ENCODE measurements around the gene COL4A1. TPM values are rescaled to one million over a fixed set of nuclear protein-coding genes. Genes with fewer than 3 reads are reported as not detected.

COL4A1 gene
- polyA plus RNA-seq, 1 of the 3 experiments (the other 2 are of a cell fraction) = 30.3 TPM

- peak overlapping the region; percentile 80 to 95 for H3K4me3 ChIP-seq (ENCODE audit: low read depth in 2 of 2, low read length in 1 of 2)
- ChIA-PET CTCF (interaction anchor here (0.6 to 4.1 kb wide), 9 partner anchors 10 to 149 kb away, joined by 3 to 15 read pairs (median 3); no protein-coding TSS in a partner anchor), POLR2A (interaction anchor here (0.8 to 2.4 kb wide), 8 partner anchors 35 to 126 kb away, joined by 3 to 10 read pairs (median 3); no protein-coding TSS in a partner anchor)
- H3K4me1 ChIP-seq (ENCODE audit: control insufficient read depth in 1 of 2, insufficient read depth in 2 of 2, low read depth in 1 of 2, low read length in 1 of 2) = peaks cover 36% of the 10 kb centered on the region in 2 experiments; a peak in 3 of 4 replicates
- no peaks in the 10 kb centered on the region for H3K9me3 ChIP-seq
- peak overlapping the region; percentile 98 for H3K4me2 ChIP-seq
- no peak for TF ChIP-seq TAF1 (IDR thresholded peaks at IDR 0.05; ENCODE audit: borderline replicate concordance, low read depth, low read length)
- TF ChIP-seq USF1 (IDR thresholded peaks at IDR 0.05; ENCODE audit: borderline replicate concordance, low read depth) = no peak
- TF ChIP-seq NFIC (IDR thresholded peaks at IDR 0.05; ENCODE audit: borderline replicate concordance) = no peak
- no peak for TF ChIP-seq CHD2 (IDR thresholded peaks at IDR 0.05; ENCODE audit: low read length, partially characterized antibody)
- no peak for TF ChIP-seq USF2 (IDR thresholded peaks at IDR 0.05; ENCODE audit: borderline replicate concordance, low read depth, low read length)
- TF ChIP-seq, protein P1, sequence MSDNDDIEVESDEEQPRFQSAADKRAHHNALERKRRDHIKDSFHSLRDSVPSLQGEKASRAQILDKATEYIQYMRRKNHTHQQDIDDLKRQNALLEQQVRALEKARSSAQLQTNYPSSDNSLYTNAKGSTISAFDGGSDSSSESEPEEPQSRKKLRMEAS (IDR thresholded peaks at IDR 0.05; ENCODE audit: low read depth) = no peak
- peak overlapping the region; percentile 67 for H2AFZ ChIP-seq (ENCODE audit: low read depth)
- peaks cover 10% of the 10 kb centered on the region; the same call in 1 of the 2 replicates for H4K20me1 ChIP-seq (ENCODE audit: insufficient read depth)
- peak overlapping the region; percentile 88 for H3K9ac ChIP-seq
- DNase-seq = peak; percentile 64
- H3K9me2 ChIP-seq = no peaks in the 10 kb centered on the region
- WGBS (ENCODE audit: low lambda C conversion rate) = 6% methylated on average over 25 of the region's 53 CpGs
- peaks cover 2 to 16% of the 10 kb centered on the region in 2 experiments for H3K36me3 ChIP-seq (replicated peaks in 1 of 2; ENCODE audit: control insufficient read depth in 1 of 2, insufficient read depth in 2 of 2, low read length in 1 of 2)
- H3K79me2 ChIP-seq (ENCODE audit: insufficient read depth) = peaks cover 100% of the 10 kb centered on the region
- no peaks in the 10 kb centered on the region for H3K27me3 ChIP-seq (ENCODE audit: insufficient read depth)
- no peaks in the 10 kb centered on the region for H3F3A ChIP-seq (replicated peaks; ENCODE audit: insufficient read depth)
- H3K27ac ChIP-seq (ENCODE audit: low read depth in 2 of 2, low read length in 1 of 2) = peak overlapping the region; percentile 66 to 79
Measured at GRCh38 chr13:110306340-110306959, 507 bp downstream of the COL4A1 start.

DNA sequence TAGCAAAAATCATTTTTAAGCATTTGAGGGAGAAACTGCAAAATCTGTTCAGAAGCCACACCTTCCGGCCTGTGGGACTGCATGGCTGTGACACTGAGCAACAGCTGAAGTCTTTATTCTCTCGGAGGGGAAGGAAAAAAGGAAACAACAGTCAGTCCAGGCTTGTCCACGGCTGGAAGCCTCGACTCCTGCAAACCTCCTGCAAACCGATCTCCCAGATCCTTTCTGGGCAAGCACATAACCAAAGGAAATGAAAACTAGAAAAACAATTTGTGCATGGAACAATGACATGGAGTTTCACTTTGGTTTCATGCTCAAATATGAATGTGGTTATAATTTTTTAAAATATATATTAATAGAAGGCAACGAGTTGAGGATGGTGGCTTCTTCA, 1.0 kb downstream of the COL4A1 start:
- Histone ChIP-seq H3K4me1 (ENCODE audit: control insufficient read depth in 1 of 2, insufficient read depth in 2 of 2, low read depth in 1 of 2, low read length in 1 of 2) (peaks cover 40 to 41% of the 10 kb centered on the region in 2 experiments; a peak in 3 of 4 replicates), H3K9me2 (no peaks in the 10 kb centered on the region), H3K27me3 (ENCODE audit: insufficient read depth) (no peaks in the 10 kb centered on the region), H2AFZ (ENCODE audit: low read depth) (no peak overlapping the region), H3F3A (replicated peaks; ENCODE audit: insufficient read depth) (peaks cover under 1% of the 10 kb centered on the region), H3K36me3 (replicated peaks in 1 of 2; ENCODE audit: control insufficient read depth in 1 of 2, insufficient read depth in 2 of 2, low read length in 1 of 2) (peaks cover 0 to 16% of the 10 kb centered on the region in 2 experiments), H3K27ac (ENCODE audit: low read depth in 2 of 2, low read length in 1 of 2) (peak overlapping the region; percentile 66 to 79), H3K9ac (peak overlapping the region; percentile 88; the same call in 1 of the 2 replicates), H4K20me1 (ENCODE audit: insufficient read depth) (peaks cover 14% of the 10 kb centered on the region; the same call in 1 of the 2 replicates), H3K4me2 (peak overlapping the region; percentile 98), H3K9me3 (no peaks in the 10 kb centered on the region), H3K4me3 (ENCODE audit: low read depth in 2 of 2, low read length in 1 of 2) (peak overlapping the region; percentile 80 to 95), H3K79me2 (ENCODE audit: insufficient read depth) (peaks cover 100% of the 10 kb centered on the region)
- TF ChIP-seq TCF12 (IDR thresholded peaks at IDR 0.05) = no peak
- no peak for TF ChIP-seq RXRA (IDR thresholded peaks at IDR 0.05; ENCODE audit: borderline replicate concordance, low read depth)
- no peak for TF ChIP-seq RCOR1 (IDR thresholded peaks at IDR 0.05; ENCODE audit: low read length)
- 0 out of 2 replicates have a peak, but pooled peaks have one; percentile 61 for TF ChIP-seq MXI1 (IDR thresholded peaks at IDR 0.05; ENCODE audit: low read depth, low read length)
- TF ChIP-seq, protein P2, sequence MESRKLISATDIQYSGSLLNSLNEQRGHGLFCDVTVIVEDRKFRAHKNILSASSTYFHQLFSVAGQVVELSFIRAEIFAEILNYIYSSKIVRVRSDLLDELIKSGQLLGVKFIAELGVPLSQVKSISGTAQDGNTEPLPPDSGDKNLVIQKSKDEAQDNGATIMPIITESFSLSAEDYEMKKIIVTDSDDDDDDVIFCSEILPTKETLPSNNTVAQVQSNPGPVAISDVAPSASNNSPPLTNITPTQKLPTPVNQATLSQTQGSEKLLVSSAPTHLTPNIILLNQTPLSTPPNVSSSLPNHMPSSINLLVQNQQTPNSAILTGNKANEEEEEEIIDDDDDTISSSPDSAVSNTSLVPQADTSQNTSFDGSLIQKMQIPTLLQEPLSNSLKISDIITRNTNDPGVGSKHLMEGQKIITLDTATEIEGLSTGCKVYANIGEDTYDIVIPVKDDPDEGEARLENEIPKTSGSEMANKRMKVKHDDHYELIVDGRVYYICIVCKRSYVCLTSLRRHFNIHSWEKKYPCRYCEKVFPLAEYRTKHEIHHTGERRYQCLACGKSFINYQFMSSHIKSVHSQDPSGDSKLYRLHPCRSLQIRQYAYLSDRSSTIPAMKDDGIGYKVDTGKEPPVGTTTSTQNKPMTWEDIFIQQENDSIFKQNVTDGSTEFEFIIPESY (IDR thresholded peaks at IDR 0.05; ENCODE audit: borderline replicate concordance, low read depth) = no peak
- WGBS (ENCODE audit: low lambda C conversion rate) = 16% methylated on average over 6 of the region's 6 CpGs
- ChIA-PET POLR2A (interaction anchor here (1.3 to 2.4 kb wide), 3 partner anchors 66 to 127 kb away, joined by 3 to 10 read pairs (median 3); no protein-coding TSS in a partner anchor), CTCF (interaction anchor here (0.6 to 4.1 kb wide), 9 partner anchors 10 to 218 kb away, joined by 3 to 15 read pairs (median 4); no protein-coding TSS in a partner anchor)
- DNase-seq = no peak
